Endometrial microvascular endothelial cells (primary cell): Measurements from ENCODE around the gene SLC6A17. TPM values are rescaled to one million over a fixed set of nuclear protein-coding genes. Genes with fewer than 3 reads are reported as not detected.

Source experiments
- in situ Hi-C: cut with HindIII; loops from 2 replicates; pipeline ENCODE4 v1.10.0; 2017; ENCODE audit warnings: low sequenced_read_pairs, low pct_unique_long_range_greater_than_20kb; ENCODE audit errors: inconsistent ontology term
- total RNA-seq: library from RNA; depleted of rRNA; stranded (reverse); fragments of >200 nt; gene quantifications from one replicate; pipeline ENCODE4 v1.2.3, GENCODE V29; 2015; ENCODE audit errors: inconsistent ontology term

The SLC6A17 gene
- total RNA-seq, 1 donor from 2014 or later = under 0.01 TPM

DNA sequence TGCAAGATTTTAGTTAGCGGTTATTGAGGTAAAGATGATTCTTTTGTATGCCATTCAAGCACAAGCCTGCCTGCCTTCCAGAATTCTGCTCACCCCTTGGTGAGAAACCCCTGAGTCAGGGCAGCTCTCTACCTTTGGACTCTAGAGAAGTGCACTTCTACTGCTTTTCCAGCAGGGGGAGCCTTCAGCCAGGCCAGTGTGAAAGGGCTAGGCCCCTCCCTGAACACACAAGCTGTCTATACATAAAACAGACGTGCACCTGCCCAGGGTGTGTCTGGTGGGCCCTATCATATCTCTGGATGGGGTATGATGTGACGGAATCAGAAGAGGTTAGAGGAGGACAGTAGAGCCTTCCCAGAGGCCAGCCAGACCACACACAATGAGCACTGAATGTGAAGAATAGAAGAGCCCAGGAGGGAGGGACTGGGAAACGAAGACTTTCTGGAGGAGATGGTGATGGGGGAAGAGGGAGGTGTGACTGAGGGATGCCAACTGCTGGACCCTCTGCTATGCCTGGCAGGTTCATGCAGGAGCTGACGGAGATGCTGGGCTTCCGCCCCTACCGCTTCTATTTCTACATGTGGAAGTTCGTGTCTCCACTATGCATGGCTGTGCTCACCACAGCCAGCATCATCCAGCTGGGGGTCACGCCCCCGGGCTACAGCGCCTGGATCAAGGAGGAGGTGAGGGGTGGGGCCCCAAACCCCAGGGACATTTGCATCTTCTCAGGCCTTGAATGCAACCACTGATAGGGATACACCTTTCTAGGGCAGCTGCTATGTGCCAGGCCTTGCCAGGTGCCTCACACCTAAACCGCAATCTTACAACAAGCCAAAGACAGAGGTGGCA is 46.8 kb downstream of the SLC6A17 start:
- in situ Hi-C loops = no loop called here

DNA sequence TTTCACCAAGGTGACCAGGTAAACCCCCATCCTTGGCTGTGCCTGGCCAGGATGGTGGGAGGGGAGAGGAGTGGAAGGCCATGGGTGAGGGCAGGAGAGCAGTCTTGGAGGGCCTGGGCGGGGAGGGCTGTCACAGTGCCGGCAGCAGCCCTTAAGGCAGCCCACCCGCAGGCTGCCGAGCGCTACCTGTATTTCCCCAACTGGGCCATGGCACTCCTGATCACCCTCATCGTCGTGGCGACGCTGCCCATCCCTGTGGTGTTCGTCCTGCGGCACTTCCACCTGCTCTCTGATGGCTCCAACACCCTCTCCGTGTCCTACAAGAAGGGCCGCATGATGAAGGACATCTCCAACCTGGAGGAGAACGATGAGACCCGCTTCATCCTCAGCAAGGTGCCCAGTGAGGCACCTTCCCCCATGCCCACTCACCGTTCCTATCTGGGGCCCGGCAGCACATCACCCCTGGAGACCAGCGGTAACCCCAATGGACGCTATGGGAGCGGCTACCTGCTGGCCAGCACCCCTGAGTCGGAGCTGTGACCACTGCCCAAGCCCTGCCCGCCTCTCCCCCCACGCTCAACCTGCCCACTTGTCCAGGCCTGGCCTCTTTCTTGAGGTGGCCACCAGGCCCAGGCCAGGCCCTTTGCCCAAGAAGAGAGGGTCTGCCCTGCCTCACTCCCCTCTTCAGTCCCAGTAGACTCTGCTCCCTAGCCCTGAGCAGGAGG is 47.8 kb downstream of the SLC6A17 start:
- in situ Hi-C loops = no loop called here

DNA sequence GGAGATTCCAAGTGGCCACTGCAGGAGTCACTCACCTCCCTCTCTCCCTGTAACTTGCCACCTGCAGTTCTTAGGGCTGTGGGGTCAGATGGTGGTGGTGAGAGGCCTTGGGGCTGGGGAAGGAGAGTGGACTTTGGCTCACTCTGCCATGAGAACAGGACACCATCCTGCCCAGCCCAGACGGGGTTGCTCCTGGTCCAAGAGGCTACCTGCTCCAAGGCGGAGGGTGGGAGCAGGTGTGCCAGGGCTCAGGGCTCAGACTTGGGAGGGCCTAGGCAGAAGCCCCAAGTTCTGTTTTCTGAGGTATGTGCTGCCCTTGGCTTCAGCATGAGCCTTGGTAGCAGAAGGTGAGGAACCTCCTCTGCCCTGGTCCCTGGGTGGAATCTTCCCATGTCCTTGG is 48.5 kb downstream of the SLC6A17 start:
- in situ Hi-C loops = no loop called here

DNA sequence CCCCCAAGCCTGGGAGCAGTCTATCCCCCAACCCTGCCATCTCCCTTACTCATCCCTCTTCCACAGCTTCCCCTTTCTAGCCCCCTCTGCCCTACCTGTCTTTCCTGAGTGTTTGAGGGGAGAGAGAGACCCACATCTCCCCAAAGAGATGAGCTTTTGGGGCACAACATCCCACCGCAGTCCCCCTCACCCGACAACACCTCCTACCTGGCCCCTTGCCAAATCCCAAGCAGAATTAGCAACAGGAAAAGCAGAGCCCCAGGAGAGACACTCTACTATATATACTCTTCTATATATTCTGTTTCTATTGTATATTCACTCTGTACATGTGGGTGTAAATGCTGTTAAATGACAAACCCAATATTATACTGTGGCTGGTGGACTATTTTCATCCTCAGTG is 49.9 kb downstream of the SLC6A17 start:
- in situ Hi-C loops = no loop called here

DNA sequence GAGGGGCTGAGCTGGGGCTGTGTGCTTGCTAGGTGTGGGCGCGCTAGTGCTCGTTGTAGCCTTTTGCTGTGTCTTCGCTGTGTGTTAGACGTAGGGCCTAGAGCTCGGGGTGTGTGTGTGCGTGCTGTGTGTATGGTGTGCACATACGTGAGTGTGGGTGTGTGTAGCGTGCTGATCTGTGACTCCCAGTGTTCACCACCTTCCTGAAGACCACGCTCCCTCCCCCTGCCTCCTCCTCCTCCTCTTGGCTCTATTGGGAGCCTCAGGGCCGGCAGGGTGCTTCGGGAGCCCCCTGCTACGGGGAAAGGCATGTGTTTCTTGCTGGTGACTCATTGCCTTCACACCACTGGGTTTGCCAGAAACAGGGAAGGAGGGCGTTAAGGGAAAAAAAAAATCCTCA is 50.4 kb downstream of the SLC6A17 start:
- in situ Hi-C loops = no loop called here

DNA sequence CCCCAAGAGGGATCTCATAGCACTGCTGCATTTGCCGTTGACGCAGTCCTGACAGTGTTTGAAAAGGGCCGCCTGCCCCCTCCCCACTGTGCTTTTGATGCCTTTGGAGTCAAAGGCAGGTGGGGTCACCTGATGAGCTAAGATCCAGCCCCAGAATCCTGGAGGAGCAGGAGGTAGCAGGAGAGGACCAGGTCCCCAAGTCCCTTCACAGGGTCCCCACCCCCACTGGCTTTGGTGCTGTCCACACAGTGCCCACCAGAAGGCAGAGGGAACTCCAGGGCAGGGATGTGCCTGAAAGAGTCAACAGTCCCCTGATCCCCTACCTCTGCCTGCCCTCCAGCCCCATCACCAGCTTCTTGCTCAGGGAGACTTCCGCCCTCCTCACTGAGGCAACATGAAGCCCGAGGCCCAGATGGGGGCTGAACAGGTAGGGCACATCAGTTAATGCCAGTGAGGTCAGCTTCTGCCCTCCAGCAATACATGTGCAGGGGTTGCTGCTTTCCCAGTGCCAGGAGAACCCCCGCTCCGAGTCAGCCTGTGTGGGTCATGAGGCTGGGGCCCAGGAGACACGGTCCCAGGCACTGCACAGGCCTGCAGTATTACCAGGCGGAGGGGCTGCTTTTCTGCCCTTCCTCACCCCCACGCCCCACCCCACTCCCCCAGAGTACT is 51.0 kb downstream of the SLC6A17 start:
- in situ Hi-C loops = no loop called here

DNA sequence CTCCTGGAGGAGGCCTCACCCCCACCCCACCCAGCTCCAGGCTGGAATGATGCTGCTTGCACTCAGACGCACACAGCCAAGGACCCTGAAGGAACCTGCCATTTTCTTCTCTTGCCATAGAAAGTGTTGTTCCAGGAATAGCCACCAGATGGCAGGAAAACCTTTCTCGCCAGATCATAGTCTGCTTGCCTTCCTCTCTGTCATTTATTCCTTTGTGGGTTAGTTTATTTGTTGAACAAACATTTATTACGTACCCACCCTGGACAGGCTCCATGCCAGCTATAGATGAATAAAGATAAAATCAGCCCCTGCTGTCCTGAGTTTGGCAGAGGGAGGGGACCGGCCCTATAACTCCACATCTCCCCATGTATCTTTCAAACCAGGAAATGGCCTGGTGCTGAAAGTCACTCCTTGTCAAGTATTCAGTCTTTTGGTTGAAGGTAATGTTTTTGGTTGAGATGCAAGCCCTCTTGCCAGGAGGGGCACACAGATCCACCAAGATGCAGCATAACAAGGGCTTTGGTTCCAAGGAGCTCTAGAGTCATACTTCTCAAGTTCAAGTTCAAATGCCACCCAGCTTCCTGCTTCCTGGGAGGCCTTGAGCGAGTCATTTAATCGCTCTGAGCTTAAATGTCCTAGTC is 52.8 kb downstream of the SLC6A17 start:
- in situ Hi-C loops = no loop called here

DNA sequence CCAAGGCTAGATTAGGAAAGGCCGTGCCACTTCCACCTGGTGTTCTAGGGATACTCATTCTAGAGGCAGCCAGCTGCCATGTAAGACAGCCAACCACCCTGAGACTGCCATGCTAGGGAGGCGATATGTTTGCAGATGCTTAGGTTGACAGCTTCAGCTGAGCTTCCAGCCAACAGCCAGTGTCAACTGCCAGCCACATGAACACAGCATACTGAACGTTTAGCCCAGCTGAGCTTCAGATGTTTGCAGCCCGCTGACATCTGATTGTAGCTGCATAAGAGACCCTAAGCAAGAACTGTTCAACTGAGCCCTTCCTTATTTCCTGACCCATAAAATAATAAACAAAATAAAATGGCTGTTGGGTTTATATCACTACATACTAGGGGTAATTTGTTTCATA is 54.9 kb downstream of the SLC6A17 start:
- in situ Hi-C loops = no loop called here

DNA sequence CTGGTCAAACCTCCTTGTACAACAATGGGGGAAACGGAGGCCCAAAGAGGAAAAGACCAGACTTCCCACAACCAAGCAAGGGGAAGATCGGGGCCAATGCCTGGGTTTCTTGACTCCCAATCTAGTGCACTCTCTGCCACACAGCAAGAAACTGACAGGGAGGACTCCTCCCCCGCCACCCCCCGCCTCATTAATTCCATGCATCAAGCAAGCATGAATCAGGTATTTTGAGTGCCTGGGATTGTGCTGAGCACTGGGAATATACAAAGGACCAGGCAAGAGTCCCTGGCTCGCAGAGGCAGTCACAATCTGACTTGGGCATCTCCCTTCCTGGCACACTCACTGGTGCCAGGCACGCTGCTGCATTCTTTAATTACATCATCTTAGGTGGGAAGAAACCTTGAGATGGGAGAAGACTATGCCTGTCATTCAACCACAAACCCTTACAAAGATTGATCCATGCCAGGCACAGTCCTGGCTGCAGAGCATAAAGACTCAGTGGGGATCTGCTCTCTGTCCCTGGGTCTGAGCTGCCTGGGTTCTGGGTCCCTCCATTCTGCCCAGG is 55.4 kb downstream of the SLC6A17 start:
- in situ Hi-C loops = no loop called here

DNA sequence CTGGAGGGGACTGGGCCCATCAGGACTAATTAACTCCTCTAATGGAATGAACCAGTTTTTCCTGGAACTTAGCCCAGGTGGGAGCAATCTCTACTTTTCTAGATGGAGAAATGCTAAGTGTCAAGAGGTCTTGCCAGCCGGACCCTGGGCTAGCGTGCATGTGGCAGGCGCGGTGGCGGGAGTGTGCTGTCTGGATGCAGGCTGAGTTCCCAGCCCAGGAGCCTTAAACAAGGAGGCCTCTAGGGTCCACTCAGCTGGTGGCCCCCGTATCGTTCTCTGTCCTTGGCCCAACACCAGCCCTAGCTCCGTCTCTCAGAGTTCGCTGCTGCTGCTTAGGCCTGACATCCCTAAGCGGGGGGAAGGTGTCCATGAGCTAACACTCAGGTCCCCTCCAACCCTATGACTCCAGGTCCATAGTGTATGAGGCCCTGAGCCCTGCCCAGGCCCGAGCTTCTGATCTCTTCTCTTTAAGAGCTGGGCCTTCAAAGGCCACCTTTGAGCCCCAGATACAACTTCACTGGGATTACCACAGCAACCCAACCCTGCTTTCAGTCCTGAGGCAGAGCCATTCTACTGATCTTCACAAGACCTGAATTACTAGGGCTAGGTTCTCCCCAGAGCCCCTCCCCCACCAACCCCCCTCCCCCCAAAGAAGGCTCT is 56.1 kb downstream of the SLC6A17 start:
- in situ Hi-C loops = no loop called here

DNA sequence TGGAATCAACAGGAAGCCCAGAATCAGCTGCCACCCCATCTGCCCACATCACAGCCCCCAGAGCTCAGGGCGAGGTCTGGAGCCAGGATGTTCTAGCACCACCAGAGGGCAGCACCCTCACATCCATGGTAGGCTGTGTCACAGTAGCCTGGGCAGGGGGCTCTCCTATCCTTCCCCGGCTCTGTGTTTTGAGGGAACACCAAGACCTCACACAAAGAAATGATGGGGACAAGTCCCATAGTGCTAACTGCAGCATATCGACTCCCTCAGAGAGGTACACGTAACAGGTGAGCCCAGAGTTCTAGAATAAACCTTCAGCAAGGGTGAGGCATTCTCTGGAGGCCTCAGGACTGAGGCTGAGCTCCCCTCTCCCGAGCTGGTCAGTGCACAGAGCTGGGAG is 57.5 kb downstream of the SLC6A17 start:
- in situ Hi-C loops = no loop called here

DNA sequence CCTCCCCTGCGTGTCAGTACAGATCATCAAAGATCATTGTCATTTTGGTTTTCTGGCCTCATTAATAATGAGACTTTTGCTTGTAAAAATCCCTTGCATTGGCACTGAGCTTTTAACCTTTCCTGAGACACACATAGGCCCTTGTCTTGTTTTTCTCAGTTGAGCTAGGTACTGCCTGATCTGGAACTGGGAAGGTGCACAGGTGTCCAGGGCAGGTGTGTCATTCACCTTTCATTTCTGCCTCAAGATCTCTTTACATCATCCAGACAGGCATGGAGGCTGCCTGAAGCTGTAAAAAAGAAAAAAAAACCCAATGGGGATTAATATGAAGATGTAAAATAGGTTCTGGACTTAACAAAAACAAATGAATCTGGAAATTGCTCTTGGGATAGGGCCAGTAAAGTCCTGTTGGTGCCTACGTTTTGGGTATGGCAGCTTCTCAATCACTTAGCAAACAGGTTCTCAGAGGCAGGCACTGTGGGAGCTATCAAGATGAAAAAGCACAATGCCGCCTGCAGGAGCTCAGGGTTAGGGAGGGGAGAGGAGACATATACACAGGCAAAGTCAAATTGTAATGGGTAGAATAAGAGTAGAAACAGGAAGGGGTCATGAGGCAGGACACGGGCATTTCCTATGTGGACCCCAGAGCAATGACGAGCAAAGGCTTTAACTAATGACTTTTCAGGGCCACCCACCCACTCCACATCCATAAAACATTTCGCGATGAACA is 58.8 kb downstream of the SLC6A17 start:
- in situ Hi-C loops = no loop called here

DNA sequence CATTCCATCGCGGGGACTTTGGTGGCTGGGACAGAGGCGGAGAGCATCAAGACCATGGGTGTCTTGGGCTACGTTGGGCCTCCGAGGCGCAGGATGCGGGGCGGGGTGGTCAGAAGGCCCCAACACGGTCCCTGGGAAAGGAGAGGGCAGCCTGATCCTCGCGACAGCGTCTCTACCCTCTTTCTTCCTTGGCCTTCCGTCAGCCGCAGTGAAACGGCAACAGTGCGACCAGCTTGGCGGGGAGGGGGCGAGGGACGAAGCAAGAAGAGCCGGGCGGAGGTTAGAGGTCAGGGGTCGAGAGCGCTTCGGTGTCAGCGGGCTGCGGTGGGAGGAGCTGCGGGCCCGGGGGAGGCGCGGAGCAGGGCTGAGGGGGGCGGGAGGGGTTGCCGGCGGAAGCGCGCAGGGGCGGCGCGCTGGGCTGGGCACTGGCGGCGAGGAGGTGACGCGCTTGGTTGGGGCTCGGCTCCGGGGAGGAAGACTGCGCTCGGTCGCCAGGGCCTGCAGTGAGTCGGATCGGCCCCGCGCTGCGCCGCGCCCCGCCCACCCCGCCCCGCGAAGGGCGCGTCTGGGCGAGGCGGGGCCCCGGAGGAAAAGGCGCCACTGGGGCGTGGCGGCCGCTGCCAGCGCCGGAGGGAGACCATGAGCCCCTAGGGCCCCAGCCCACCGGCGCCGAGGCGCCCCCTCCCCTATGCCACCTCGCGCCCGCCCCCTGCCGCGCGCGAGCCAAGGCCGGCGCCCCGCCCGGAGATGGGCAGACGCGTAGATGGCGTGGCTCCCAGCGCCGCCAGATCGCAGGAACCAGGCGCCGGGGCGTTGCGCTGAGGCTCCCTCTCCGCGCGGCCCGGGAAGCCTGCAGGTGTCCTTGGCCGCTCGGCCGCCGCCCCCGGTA is 59.7 kb downstream of the SLC6A17 start, which contains the start of gene KCNC4:
TSS of gene KCNC4 (plus strand) at position 600 of the 889 bp plus-strand sequence. CDS start 1,186 bp downstream, outside the sequence.
- in situ Hi-C loops = no loop called here

DNA sequence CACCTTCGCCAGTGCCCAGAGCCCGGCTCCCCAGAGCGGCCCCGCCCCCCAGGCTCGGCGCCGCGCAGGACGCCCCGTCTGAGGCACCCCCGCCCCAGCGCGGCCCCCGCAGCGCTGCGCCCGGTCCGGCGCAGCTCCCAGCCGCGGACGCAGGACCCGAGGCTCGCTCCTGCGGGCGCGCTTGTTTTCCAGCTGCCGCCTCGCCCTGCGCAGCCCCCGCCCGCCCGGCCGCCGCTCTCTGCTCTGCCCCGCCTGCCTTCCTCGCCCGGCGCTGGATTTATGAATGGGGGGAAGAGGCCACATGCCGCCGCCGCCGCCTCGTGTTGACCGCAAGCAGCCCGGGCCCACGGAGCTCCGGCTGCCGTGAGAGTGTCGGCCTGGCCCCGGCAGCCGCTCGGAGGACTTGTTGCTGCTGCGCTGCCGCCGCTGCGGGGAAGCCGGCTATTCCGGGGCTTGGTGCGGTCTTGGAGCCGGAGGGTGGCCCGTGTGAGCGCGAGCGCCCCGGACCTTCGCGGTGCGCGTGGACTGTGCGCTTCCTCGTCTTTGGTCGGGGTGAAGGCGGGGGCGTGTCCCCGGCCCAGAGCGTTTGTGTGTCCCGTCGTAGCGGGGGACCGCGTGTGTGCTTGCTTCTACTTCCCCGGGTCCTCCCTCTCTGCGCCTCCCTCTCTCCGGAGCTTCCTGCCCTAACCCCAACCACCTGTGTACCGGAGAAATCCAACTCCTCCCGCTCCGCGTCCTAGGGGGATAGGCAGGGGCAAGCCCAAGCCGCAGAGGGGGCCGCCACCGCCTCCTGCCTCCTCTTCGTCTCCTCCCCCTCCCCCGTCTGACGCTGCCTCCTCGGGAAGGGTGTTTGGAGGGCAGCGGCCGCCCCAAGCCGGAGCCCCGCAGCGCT is 60.6 kb downstream of the SLC6A17 start:
- in situ Hi-C loops = no loop called here

DNA sequence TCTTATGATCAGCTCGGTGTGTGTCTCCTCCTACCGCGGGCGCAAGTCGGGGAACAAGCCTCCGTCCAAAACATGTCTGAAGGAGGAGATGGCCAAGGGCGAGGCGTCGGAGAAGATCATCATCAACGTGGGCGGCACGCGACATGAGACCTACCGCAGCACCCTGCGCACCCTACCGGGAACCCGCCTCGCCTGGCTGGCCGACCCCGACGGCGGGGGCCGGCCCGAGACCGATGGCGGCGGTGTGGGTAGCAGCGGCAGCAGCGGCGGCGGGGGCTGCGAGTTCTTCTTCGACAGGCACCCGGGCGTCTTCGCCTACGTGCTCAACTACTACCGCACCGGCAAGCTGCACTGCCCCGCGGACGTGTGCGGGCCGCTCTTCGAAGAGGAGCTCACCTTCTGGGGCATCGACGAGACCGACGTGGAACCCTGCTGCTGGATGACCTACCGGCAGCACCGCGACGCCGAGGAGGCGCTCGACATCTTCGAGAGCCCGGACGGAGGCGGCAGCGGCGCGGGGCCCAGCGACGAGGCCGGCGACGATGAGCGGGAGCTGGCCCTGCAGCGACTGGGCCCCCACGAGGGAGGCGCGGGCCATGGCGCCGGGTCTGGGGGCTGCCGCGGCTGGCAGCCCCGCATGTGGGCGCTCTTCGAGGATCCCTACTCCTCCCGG is 61.3 kb downstream of the SLC6A17 start:
- in situ Hi-C loops = no loop called here
